Stimulated activated CD4-positive, alpha-beta T cell treated with anti-CD3 and anti-CD28 coated beads, Interleukin-1b, Interleukin-23, amount 100 ng/mL, for 48 hours (primary cell): ENCODE measurements around the gene PDE3B.
"Not testable (repeated sequence)": the region's sequence is repeated elsewhere in the genome, so short reads cannot be mapped to it uniquely, and the experiment has no call there.

ENCODE experiments used
- DNase-seq: peaks from one replicate; pipeline ENCODE4 v3.0.0-alpha.2; 2020

The PDE3B gene

GRCh38 chr11:14750911-14751310 is 107.3 kb downstream of the PDE3B start:
- DNase-seq = no peak

GRCh38 chr11:14751975-14752407 is 108.4 kb downstream of the PDE3B start:
- no peak for DNase-seq

- no peak for DNase-seq
These were observed 111.5 kb downstream of the PDE3B start for GRCh38 chr11:14755140-14755539.

GRCh38 chr11:14756349-14756748 is 112.7 kb downstream of the PDE3B start:
- DNase-seq = no peak

- DNase-seq = not testable (repeated sequence)
These were observed 115.9 kb downstream of the PDE3B start for GRCh38 chr11:14759300-14760012.

- no peak for DNase-seq
These were observed 120.6 kb downstream of the PDE3B start for GRCh38 chr11:14764179-14764578.

- DNase-seq = peak; percentile 25
These were observed 121.2 kb downstream of the PDE3B start for GRCh38 chr11:14764579-14765527.

- DNase-seq = no peak
These were observed 123.0 kb downstream of the PDE3B start for GRCh38 chr11:14766585-14766984.

GRCh38 chr11:14768526-14769188 is 125.1 kb downstream of the PDE3B start:
- no peak for DNase-seq

GRCh38 chr11:14773755-14774154 is 130.2 kb downstream of the PDE3B start:
- no peak for DNase-seq

- no peak for DNase-seq
These were observed 131.1 kb downstream of the PDE3B start for GRCh38 chr11:14774721-14775120.

- DNase-seq = no peak
These were observed 132.3 kb downstream of the PDE3B start for GRCh38 chr11:14775897-14776296.

- DNase-seq = not testable (repeated sequence)
These were observed 134.9 kb downstream of the PDE3B start for GRCh38 chr11:14778460-14778859.

GRCh38 chr11:14783788-14784187 is 140.2 kb downstream of the PDE3B start:
- DNase-seq = no peak

- no peak for DNase-seq
These were observed 140.6 kb downstream of the PDE3B start for GRCh38 chr11:14784230-14784629.

- DNase-seq = no peak
These were observed 146.4 kb downstream of the PDE3B start for GRCh38 chr11:14789879-14790484.

GRCh38 chr11:14793546-14793945 is 149.9 kb downstream of the PDE3B start:
- no peak for DNase-seq

- DNase-seq = not testable (repeated sequence)
These were observed 152.4 kb downstream of the PDE3B start for GRCh38 chr11:14796028-14796427.

GRCh38 chr11:14803846-14804245 is 160.2 kb downstream of the PDE3B start:
- DNase-seq = no peak

- DNase-seq = no peak
These were observed 165.9 kb downstream of the PDE3B start for GRCh38 chr11:14809466-14809865.

- DNase-seq = no peak
These were observed 169.2 kb downstream of the PDE3B start for GRCh38 chr11:14812757-14813156.

- DNase-seq = no peak
These were observed 169.9 kb downstream of the PDE3B start for GRCh38 chr11:14813516-14813915.

GRCh38 chr11:14818779-14819178 is 175.2 kb downstream of the PDE3B start:
- DNase-seq = no peak
